ENCODE data around the gene INF2.

The INF2 gene

DNA sequence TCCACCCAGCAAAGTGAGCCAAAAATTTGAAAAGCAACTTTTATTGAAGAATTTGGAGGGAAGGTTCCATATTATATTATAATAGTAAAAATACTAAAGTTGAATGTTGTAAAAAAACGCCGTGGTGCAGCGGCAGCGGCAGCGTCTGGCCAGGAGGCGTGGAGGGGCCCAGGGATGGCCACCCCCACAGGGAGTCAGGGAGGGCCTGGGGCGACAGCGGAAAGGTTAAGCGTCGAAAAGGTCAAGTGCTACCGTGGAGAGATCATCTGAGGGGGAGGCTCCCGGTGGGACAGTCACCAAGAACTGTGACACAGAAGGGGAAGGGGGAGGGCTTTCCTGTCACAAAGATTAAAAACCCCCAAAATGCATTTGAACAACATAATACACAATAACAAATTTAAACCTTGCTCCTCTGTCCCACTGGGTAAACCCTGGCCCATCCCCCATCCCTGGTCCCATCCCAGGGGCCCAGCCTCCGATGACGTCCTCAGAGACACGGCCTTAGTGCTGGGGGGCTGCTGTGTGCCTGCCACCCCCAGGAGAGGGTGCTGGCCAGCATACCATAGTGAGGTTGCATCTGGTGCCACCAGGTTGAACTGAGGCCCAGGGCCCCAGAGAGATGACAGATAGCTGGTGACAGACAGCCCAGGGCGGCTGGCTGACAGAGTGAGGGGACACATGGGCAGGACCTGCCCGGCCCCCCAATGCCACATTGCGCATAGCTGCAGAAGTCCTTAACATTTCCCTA lies 80.1 kb downstream of the INF2 start:
- Histone ChIP-seq H3K9me3 (ENCODE audit: insufficient read depth, low read depth, low read length) (peaks cover 7% of the 10 kb centered on the region), H3K4me3 (ENCODE audit: low read length) (no peak overlapping the region), H3K36me3 (ENCODE audit: insufficient read depth, low read depth, low read length) (peaks cover 27% of the 10 kb centered on the region), H3K9ac (ENCODE audit: low read depth, low read length) (no peak overlapping the region), H3K27ac (ENCODE audit: low read length) (no peak overlapping the region), H3K27me3 (ENCODE audit: insufficient read depth, low read length) (no peaks in the 10 kb centered on the region), H3K4me1 (ENCODE audit: insufficient read depth, low read length) (no peaks in the 10 kb centered on the region; the same call in 1 of the 2 replicates)

DNA sequence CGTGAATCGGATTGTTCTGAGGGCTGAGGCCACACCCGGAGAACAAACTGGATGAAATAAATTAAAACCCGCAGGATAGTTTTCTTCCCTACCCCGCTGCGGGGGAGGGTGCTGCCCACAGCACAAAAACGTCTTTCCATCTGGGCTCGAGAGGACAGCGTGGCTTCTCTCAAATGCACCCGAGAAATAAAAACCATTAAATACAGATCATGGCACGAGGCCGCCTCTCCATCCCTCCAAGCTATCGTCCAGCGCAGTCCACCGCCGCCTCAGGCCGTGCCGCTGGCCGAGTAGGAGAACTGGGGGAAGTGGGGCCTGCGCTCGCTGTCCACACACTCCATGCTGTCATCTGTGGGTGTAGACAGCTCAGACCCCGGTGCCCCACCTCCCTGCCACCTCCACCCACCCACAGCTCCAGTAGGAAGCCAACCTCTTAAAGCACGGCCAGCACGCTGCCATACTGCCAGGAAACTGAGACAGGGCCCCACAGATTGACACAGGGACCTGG lies 80.7 kb downstream of the INF2 start:
- H3K9ac ChIP-seq (ENCODE audit: low read depth, low read length), result no peak overlapping the region
- no peaks in the 10 kb centered on the region for H3K27me3 ChIP-seq (ENCODE audit: insufficient read depth, low read length)
- H3K36me3 ChIP-seq (ENCODE audit: insufficient read depth, low read depth, low read length), result peaks cover 27% of the 10 kb centered on the region
- H3K4me3 ChIP-seq (ENCODE audit: low read length), result no peak overlapping the region
- no peak overlapping the region for H3K27ac ChIP-seq (ENCODE audit: low read length)
- no peaks in the 10 kb centered on the region; the same call in 1 of the 2 replicates for H3K4me1 ChIP-seq (ENCODE audit: insufficient read depth, low read length)
- peaks cover 7% of the 10 kb centered on the region for H3K9me3 ChIP-seq (ENCODE audit: insufficient read depth, low read depth, low read length)

DNA sequence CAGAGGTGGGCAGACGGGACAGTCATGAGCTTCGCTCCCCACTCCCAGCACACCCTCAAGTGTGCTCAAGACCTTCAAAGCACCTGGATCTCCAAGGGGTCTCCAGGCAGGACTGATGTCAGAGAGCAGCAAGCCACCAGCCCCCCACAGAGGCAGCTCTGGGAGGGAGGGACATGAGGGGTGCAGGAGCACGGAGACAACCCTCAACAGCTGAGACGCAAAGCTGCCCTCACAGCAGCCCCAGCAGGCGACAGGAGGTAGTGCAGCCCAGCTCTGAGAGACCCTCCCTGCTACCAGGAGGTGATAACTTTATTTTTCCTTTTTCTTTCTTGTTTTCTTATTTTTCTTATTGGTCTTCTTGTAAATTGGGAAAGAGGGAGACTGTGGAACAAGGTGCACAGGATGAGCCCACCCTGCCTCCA lies 81.4 kb downstream of the INF2 start:
- H3K9me3 ChIP-seq (ENCODE audit: insufficient read depth, low read depth, low read length), result peaks cover 7% of the 10 kb centered on the region
- H3K9ac ChIP-seq (ENCODE audit: low read depth, low read length), result no peak overlapping the region
- H3K4me1 ChIP-seq (ENCODE audit: insufficient read depth, low read length), result no peaks in the 10 kb centered on the region; the same call in 1 of the 2 replicates
- no peaks in the 10 kb centered on the region for H3K27me3 ChIP-seq (ENCODE audit: insufficient read depth, low read length)
- no peak overlapping the region for H3K27ac ChIP-seq (ENCODE audit: low read length)
- H3K4me3 ChIP-seq (ENCODE audit: low read length), result no peak overlapping the region
- H3K36me3 ChIP-seq (ENCODE audit: insufficient read depth, low read depth, low read length), result peaks cover 27% of the 10 kb centered on the region

DNA sequence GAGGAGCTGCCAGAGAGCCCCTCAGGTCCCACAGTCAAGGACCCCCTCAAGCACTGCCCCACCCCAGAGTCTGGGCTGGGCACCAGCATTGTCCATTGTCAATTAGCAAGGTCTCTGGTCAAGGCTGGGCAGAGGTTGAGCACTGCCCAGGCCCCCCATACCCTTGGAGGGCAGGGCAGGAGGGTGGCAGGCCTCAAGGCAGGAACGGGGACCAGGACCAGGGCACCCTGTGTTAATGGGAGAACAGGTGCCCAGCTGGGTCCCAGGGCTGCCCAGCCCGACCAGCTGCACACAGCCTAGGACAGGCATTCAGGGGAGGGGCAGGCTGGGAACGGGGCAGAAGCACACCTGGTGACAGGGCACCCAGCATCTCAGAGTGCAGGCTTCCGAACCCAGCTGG lies 82.0 kb downstream of the INF2 start:
- H3K36me3 ChIP-seq (ENCODE audit: insufficient read depth, low read depth, low read length), result peaks cover 27% of the 10 kb centered on the region
- H3K27ac ChIP-seq (ENCODE audit: low read length), result no peak overlapping the region

More for the DNA sequence above, 82.0 kb downstream of the INF2 start:
- H3K27me3 ChIP-seq (ENCODE audit: insufficient read depth, low read length), result no peaks in the 10 kb centered on the region
- H3K4me3 ChIP-seq (ENCODE audit: low read length), result no peak overlapping the region
- no peaks in the 10 kb centered on the region; the same call in 1 of the 2 replicates for H3K4me1 ChIP-seq (ENCODE audit: insufficient read depth, low read length)
- no peak overlapping the region for H3K9ac ChIP-seq (ENCODE audit: low read depth, low read length)
- peaks cover 7% of the 10 kb centered on the region for H3K9me3 ChIP-seq (ENCODE audit: insufficient read depth, low read depth, low read length)

Data from iPS-20b (cell line).